GM23248 (cell line): Measurements from ENCODE around the gene WIZ. TPM values are rescaled to one million over a fixed set of nuclear protein-coding genes. Genes with fewer than 3 reads are reported as not detected.
A peak's percentile ranks its signal among the peaks of the same experiment; 100 is the strongest.
"Not testable (repeated sequence)": the region's sequence is repeated elsewhere in the genome, so short reads cannot be mapped to it uniquely, and the experiment has no call there.

Experiments
- DNase-seq: peaks from one replicate; pipeline ENCODE4 v3.0.0-alpha.2; 2015
- H2AFZ ChIP-seq: fragments of 200-600 bp; sonication (generic); 2 replicates; pipeline ENCODE4 v1.6.1; 2016; ENCODE audit warnings: antibody characterized with exemption
- H3F3A ChIP-seq: fragments of 200-600 bp; sonication (generic); 2 replicates; pipeline ENCODE4 v1.6.1; 2016; ENCODE audit warnings: mild to moderate bottlenecking, antibody characterized with exemption, mixed run types; ENCODE audit not compliant: insufficient read depth
- H3K27ac ChIP-seq: fragments of 200-600 bp; sonication (generic); 2 replicates; pipeline ENCODE4 v1.5.1; 2016; ENCODE audit warnings: mild to moderate bottlenecking
- H3K27me3 ChIP-seq: fragments of 200-600 bp; sonication (generic); replicated peaks from 2 replicates; pipeline ENCODE4 v1.6.1; 2016; ENCODE audit warnings: mild to moderate bottlenecking; ENCODE audit not compliant: insufficient read depth
- H3K36me3 ChIP-seq: fragments of 200-600 bp; sonication (generic); 2 replicates; pipeline ENCODE4 v1.6.1; 2016; ENCODE audit warnings: low read depth, mild to moderate bottlenecking
- H3K4me1 ChIP-seq: fragments of 200-600 bp; sonication (generic); 2 replicates; pipeline ENCODE4 v1.6.1; 2016; ENCODE audit warnings: mild to moderate bottlenecking; ENCODE audit not compliant: insufficient read depth
- H3K4me2 ChIP-seq: fragments of 200-600 bp; sonication (generic); one replicate; pipeline ENCODE4 v1.6.1; 2016; ENCODE audit warnings: mild to moderate bottlenecking; ENCODE audit not compliant: unreplicated experiment
- H3K4me3 ChIP-seq: fragments of 200-600 bp; sonication (generic); 2 replicates; pipeline ENCODE4 v1.5.1; 2016; ENCODE audit warnings: mild to moderate bottlenecking
- H3K79me2 ChIP-seq: fragments of 200-600 bp; sonication (generic); 2 replicates; pipeline ENCODE4 v1.6.1; 2016; ENCODE audit warnings: mild to moderate bottlenecking; ENCODE audit not compliant: insufficient read depth
- H3K9ac ChIP-seq: fragments of 200-600 bp; sonication (generic); 2 replicates; pipeline ENCODE4 v1.6.1; 2016; ENCODE audit warnings: mild to moderate bottlenecking
- H3K9me2 ChIP-seq: fragments of 200-600 bp; sonication (generic); 2 replicates; pipeline ENCODE4 v1.6.1; 2016; ENCODE audit warnings: mixed run types, mild to moderate bottlenecking, moderate library complexity; ENCODE audit not compliant: insufficient read depth
- H3K9me3 ChIP-seq: fragments of 200-600 bp; sonication (generic); one replicate; pipeline ENCODE4 v1.6.1; 2017; ENCODE audit warnings: low read depth
- H4K20me1 ChIP-seq: fragments of 200-600 bp; sonication (generic); 2 replicates; pipeline ENCODE4 v1.6.0; 2016; ENCODE audit not compliant: insufficient read depth
- EZH2 ChIP-seq: fragments of 200-600 bp; sonication (generic); IDR thresholded peaks from 2 replicates; pipeline ENCODE4 v1.6.1; 2018; ENCODE audit warnings: antibody characterized with exemption, mild to moderate bottlenecking; ENCODE audit not compliant: insufficient read depth, poor library complexity, severe bottlenecking
- EZH2phosphoT487 ChIP-seq: fragments of 200-600 bp; sonication (generic); IDR thresholded peaks from 2 replicates; pipeline ENCODE4 v1.6.1; 2018; ENCODE audit warnings: antibody characterized with exemption, moderate library complexity, mild to moderate bottlenecking, low read depth; ENCODE audit not compliant: insufficient read depth
- WGBS, 2 experiments: methylation state at CpG; one replicate each; pipeline ENCODE4 v1.1.6; 2015 to 2017; ENCODE audit warnings: low lambda C conversion rate in 2 of 2, low coverage in 1 of 2; ENCODE audit errors: missing lambda C conversion rate in 2 of 2; 5-methylcytosine and 5-hydroxymethylcytosine counted together
- in situ Hi-C: fragments of 300-500 bp; cut with MboI; formaldehyde crosslinking; loops from 2 replicates; pipeline ENCODE4 v1.15.0; 2020
- polyA plus RNA-seq: library from polyadenylated mRNA; unstranded; fragments of >200 nt; fragmentation: Nextera tagmentation; extraction: Ambion mirVana; gene quantifications from 2 replicates; pipeline ENCODE4 v1.2.1, GENCODE V29; 2016
- total RNA-seq: library from RNA; depleted of rRNA; stranded (reverse); fragments of >200 nt; shearing (Covaris generic); gene quantifications from 2 replicates; pipeline ENCODE4 v1.2.3, GENCODE V29; 2014

WIZ gene
- total and polyA plus RNA-seq, 2 experiments from 2014 or later: 6.1 to 22.0 TPM

- no peaks in the 10 kb centered on the region for H4K20me1 ChIP-seq
- in situ Hi-C loops: no loop called here
- H3K9me2 ChIP-seq: no peaks in the 10 kb centered on the region
- H3K4me2 ChIP-seq: no peak overlapping the region
- H3K27me3 ChIP-seq: no peaks in the 10 kb centered on the region; the same call in 1 of the 2 replicates
- H3K9ac ChIP-seq: no peak overlapping the region
- H3K9me3 ChIP-seq: no peaks in the 10 kb centered on the region
- H3K36me3 ChIP-seq: no peaks in the 10 kb centered on the region
- no peak overlapping the region for H3K27ac ChIP-seq
- DNase-seq: no peak
- no peak overlapping the region for H3K4me3 ChIP-seq
- no peaks in the 10 kb centered on the region for H3K4me1 ChIP-seq
- no peak overlapping the region for H2AFZ ChIP-seq
- H3K79me2 ChIP-seq: no peaks in the 10 kb centered on the region
- WGBS, 2 experiments: 68 to 90% methylated on average over 1 of the region's 1 CpG
- H3F3A ChIP-seq: no peaks in the 10 kb centered on the region
- TF ChIP-seq EZH2 (no peak), EZH2phosphoT487 (no peak)
Measured at GRCh38 chr19:15495151-15495550, 45.4 kb upstream of the WIZ start.

GRCh38 chr19:15488489-15489226 is 38.9 kb upstream of the WIZ start:
- Histone ChIP-seq H3F3A (no peaks in the 10 kb centered on the region), H3K9me2 (no peaks in the 10 kb centered on the region), H3K36me3 (no peaks in the 10 kb centered on the region), H4K20me1 (no peaks in the 10 kb centered on the region), H3K4me3 (no peak overlapping the region), H3K27ac (no peak overlapping the region), H3K4me1 (no peaks in the 10 kb centered on the region), H3K79me2 (no peaks in the 10 kb centered on the region), H3K4me2 (no peak overlapping the region), H3K9me3 (no peaks in the 10 kb centered on the region), H2AFZ (no peak overlapping the region), H3K9ac (no peak overlapping the region), H3K27me3 (no peaks in the 10 kb centered on the region)
- in situ Hi-C loops: no loop called here
- WGBS, 2 experiments: 57 to 66% methylated on average over 13 of the region's 13 CpGs
- TF ChIP-seq EZH2 (no peak), EZH2phosphoT487 (no peak)
- peak; percentile 16 for DNase-seq

DNA sequence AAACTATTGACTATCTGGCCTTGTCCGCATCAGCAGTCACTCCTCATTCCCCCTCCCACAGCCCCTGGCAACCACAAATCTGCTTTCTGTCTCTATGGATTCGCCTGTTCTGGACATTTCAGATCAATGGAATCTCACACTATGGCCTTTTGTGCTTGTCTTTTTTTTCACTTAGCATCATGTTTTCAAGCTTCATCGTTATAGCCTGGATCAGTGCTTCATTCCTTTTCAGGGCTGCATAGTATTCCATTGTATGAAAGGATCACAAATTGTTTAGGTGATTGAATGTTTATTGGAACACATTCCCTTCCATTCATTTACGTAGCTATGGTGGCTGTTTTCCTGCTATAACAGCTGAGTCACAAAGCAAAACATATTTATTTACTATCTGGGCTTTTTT is 37.3 kb upstream of the WIZ start:
- no peak for DNase-seq
- Histone ChIP-seq H3K9me3 (no peaks in the 10 kb centered on the region), H3K79me2 (no peaks in the 10 kb centered on the region), H3K27me3 (no peaks in the 10 kb centered on the region), H3F3A (no peaks in the 10 kb centered on the region), H3K9me2 (no peaks in the 10 kb centered on the region), H2AFZ (no peak overlapping the region), H3K4me2 (no peak overlapping the region), H3K4me1 (no peaks in the 10 kb centered on the region), H4K20me1 (no peaks in the 10 kb centered on the region), H3K4me3 (no peak overlapping the region), H3K9ac (no peak overlapping the region), H3K36me3 (no peaks in the 10 kb centered on the region), H3K27ac (no peak overlapping the region)
- 36 to 46% methylated on average over 4 of the region's 4 CpGs for WGBS, 2 experiments
- in situ Hi-C loops: no loop called here
- TF ChIP-seq EZH2 (no peak), EZH2phosphoT487 (no peak)

DNA sequence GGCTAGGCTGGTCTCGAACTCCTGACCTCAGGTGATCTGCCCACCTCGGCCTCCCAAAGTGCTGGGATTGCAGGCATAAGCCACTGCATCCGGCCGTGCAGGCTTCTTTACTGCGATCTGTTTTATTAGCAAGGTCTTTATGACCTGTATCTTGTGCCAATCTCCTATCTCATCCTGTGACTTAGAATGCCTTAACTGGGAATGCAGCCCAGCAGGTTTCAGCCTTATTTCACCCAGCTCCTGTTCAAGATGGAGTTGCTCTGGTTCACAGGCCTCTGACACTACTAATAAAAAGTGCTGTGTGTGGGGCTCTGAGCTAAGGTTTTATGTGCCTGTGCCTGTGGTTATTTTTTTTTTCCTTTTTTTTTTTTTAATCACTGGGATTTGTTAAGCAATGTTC is 36.0 kb upstream of the WIZ start:
- H4K20me1 ChIP-seq, H3K79me2 ChIP-seq, H3K4me2 ChIP-seq, H3K9me3 ChIP-seq, H3K4me1 ChIP-seq, in situ Hi-C loops, H3K27ac ChIP-seq, DNase-seq, H3K9ac ChIP-seq, H3K27me3 ChIP-seq, H3F3A ChIP-seq, H3K9me2 ChIP-seq, H2AFZ ChIP-seq, H3K4me3 ChIP-seq, H3K36me3 ChIP-seq: not testable (repeated sequence)
- WGBS, 2 experiments: 65 to 70% methylated on average over 5 of the region's 5 CpGs

DNA sequence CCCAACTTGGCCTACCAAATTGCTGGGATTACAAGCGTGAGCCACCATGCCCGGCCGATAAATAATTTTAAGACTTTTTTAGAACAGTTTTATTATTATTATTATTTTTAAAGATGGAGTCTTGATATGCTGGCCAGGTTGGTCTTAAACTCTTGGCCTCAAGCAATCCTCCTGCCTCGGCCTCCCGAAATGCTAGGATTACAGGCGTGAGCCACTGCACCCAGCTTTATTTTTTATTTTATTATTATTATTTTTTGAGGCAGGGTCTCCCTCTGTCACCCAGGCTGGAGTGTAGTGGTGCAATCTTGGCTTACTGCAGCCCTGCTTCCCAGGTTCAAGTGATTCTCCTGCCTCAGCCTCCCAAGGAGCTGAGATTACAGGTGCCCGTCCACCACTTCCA is 31.2 kb upstream of the WIZ start:
- H2AFZ ChIP-seq, H3K9ac ChIP-seq, H3F3A ChIP-seq, H3K4me2 ChIP-seq, H4K20me1 ChIP-seq, H3K9me3 ChIP-seq, H3K27me3 ChIP-seq, H3K36me3 ChIP-seq, H3K9me2 ChIP-seq, DNase-seq, H3K79me2 ChIP-seq, H3K27ac ChIP-seq, H3K4me3 ChIP-seq, in situ Hi-C loops, H3K4me1 ChIP-seq: not testable (repeated sequence)
- WGBS, 2 experiments: 65 to 71% methylated on average over 7 of the region's 7 CpGs
